NCI-H146 treated with DMSO at 0.1 percent for 48 hours (cell line): ENCODE measurements around the gene MYL12B.
"Not testable (repeated sequence)": the region's sequence is repeated elsewhere in the genome, so short reads cannot be mapped to it uniquely, and the experiment has no call there.

Experiments
- DNase-seq: peaks from one replicate; lab custom pipeline; 2025; ENCODE audit not compliant: unreplicated experiment; lab: John Stamatoyannopoulos, UW

The MYL12B gene

DNA sequence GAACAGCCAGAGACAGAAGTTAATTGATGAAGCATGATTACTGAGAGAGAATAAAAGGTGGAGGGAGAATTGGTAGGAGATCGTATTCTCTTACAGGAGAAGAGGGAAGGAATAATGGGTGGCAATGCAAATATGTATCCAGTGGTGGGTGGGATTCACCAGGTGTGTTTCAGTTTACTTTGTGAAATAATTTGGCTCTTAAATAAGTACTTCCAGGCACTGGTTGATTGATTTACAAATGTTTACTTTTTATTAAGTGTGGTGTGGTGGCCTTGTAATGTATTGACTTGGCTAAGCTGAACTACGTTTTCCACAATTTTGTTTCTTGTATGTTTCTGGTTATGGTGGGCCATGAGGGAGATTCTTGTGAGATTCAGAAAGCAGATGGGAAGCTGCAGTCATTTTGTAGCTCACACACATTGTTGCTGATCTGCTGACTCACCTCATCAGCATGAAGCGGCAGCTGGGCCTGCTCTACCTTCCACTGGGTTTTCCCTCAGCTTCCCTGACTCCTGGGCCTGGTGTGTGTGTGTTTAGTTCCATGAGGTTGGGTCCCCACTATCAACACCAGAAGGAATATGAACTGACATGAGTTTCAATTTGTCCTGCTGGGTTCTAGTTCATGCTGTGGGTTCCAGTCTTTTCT lies 32.6 kb downstream of the MYL12B start:
- peak; percentile 93 for DNase-seq

DNA sequence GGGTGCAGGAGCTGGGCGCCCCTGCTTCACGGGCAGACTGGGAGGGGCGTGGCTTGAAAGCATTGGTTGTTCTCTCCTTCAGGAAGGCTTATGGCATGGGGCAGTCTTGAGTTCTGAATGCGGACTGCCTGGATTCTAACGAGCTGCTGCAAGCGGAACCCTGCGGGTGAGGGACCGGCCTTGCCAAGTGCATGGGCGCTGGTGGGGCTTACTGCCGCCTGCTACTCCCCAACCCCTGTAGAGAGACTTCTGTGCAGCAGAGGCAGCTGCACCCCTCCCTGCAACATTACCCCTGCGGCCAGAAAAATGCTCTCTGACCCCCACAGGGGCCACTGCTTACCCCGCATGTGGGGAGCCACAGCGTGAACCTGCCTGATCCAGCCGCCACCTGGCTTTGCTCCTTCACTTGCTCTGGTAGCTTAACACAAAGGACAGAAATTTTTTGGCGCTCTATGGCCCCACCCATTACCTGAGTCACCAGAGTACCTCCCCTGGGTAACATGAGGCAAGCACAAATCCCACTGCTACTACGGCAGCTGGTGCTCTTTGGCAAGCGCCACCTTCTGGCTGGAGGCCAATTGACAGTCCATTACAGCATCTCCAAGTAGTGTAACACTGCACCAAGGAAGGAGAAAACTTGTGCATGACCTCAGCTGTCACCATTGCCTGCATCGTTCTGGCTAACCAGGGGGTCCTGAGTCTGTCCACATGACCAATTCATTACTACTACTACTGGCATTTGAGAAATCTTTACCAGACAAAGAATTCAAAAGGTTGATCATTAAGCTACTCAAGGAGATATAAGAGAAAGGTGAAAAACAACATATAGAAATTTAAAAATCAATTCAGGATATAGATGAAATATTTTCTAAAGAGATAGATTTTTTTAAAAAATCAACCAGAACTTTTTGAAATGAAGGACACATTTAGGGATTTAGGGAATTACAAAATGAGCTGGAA lies 35.4 kb downstream of the MYL12B start:
- no peak for DNase-seq

DNA sequence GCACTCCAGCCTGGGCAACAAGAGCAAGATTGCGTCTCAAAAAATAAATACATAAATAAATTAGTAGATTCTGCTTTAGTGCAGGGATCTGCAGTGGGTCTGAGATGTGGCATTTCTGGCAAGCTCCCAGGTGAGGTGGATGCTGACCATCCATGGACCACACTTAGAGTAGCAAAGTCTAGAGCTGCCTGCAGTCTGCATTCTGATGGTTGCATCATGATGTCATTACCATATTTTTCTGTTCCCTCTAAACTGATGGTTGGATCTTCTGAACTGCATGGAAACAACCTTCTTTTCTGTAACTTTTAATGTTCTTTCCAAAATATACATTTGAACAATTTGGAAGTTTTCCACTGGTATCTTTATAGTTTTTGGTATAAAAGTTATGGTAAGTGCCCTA lies 42.9 kb downstream of the MYL12B start:
- DNase-seq, result no peak

DNA sequence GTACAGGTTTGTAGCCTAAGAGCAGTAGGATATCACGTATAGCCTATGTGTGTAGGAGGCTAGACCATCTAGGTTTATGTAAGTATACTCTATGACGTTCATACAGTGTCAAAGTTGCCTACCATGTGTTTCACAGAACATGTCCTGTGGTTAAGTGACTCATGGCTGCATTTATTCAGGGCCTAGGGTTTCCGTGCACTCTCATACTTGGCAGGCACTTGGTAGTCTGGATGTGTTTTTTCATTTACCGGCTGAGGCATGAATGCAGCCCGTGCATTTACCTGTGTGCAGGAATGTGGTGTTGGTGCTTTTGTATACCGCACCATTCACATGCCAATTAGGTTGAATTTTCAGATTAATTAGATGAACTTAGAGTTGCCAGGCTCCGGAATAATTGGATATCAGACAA lies 43.4 kb downstream of the MYL12B start:
- DNase-seq, result no peak

GRCh38 chr18:3305933-3306332 lies 44.0 kb downstream of the MYL12B start:
- DNase-seq, result no peak

DNA sequence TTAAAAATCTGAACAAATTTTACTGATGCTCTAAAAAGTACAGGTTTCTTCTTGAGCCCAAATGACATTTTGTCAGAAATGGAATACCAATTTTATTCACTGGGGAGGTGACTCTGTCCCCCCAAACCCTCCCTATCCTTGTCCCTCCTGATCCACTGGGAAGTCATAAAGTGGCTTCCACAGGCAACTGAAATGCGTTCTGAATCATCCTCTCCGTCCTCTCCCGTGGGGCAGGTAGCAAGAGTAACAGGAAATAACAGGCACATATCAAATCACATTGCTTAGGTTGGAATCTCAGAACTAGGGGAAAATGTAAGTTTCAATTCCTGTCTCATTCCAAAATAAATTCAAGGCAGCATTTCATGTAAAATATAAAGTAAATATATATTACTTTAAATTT lies 44.5 kb downstream of the MYL12B start:
- no peak for DNase-seq

DNA sequence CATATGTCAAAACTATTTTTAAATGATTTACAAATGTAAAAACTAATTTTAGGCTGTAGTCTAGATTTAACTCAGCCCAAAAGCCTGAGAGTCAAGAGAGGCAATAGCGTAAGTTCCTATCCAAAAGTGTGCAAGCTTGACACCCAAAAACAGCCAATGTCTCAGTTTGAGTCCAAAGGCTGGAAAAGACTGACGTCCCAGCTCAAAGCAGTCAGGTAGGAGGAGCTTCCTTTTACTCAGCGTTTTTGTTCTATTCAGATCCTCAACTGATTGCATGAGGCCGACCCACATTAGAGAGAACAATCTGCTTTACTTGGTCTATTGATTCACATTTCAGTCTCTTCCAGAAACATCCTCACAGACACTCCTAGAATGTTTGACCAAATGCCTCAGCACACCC lies 51.8 kb downstream of the MYL12B start:
- no peak for DNase-seq

DNA sequence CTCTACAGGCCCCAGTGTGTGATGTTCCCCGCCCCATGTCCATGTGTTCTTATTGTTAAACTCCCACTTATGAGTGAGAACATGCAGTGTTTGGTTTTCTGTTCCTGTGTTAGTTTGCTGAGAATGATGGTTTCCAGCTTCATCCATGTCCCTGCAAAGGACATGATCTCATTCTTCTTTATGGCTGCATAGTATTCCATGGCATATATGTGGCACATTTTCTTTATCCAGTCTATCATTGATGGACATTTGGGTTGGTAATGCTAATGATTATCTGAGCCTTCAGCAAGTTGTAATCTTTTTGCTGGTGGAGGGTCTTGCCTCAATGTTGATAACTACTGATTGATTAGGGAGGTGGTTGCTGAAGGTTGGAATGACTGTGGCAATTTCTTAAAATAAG lies 53.4 kb downstream of the MYL12B start:
- DNase-seq, result not testable (repeated sequence)

- no peak for DNase-seq
Observed at GRCh38 chr18:3319399-3319798, 57.5 kb downstream of the MYL12B start.

GRCh38 chr18:3319894-3320454 lies 58.0 kb downstream of the MYL12B start:
- DNase-seq, result no peak

DNA sequence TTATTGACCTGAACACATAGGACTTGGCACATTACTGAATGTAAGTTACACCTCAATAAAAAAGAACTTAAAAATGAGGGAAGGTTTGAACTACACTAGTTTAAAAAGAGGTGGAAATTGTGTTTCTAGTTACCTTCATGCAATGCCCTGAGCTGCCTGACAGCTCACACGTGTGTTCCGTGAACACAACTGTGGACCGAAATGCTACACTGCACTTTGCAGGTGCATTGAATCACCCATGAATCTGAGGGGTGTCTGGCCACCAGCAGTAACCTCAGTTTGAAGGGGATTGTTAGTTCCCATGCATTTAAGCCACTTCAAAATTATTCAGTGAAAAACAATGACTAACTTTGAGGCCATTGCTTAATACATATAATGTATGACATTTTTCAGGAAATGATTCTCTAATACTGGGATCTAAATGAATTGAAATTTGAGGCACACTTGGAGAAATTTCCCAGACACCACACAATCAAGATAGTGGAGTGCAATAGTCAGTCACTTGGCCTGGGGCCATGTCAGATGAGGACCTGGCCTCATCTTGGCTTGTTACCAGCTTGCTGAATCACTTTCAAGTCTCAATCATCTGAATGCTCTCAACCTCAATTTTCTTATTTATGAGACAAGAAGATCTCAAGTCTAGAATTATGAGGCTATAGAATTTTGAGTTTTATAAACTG lies 59.3 kb downstream of the MYL12B start:
- no peak for DNase-seq

GRCh38 chr18:3323900-3324299 lies 62.0 kb downstream of the MYL12B start:
- DNase-seq, result no peak
